KMS-11 (cell line): ENCODE data around the gene GPNMB.

ENCODE experiments used
- H2AFZ ChIP-seq: fragments of 200-600 bp; sonication (generic); 2 replicates; pipeline ENCODE4 v1.6.1; 2016; ENCODE audit warnings: antibody characterized with exemption, mixed run types, low read depth
- H3K27ac ChIP-seq: fragments of 200-600 bp; sonication (generic); 2 replicates; pipeline ENCODE4 v1.6.1; 2016; ENCODE audit warnings: mild to moderate bottlenecking, mixed run types
- H3K27me3 ChIP-seq: fragments of 200-600 bp; sonication (generic); 2 replicates; pipeline ENCODE4 v1.6.1; 2017; ENCODE audit warnings: mild to moderate bottlenecking, low read depth, mixed run types, moderate library complexity; ENCODE audit not compliant: insufficient read depth
- H3K36me3 ChIP-seq: fragments of 200-600 bp; sonication (generic); 2 replicates; pipeline ENCODE4 v1.6.1; 2017; ENCODE audit warnings: mild to moderate bottlenecking, mixed run types; ENCODE audit not compliant: insufficient read depth
- H3K4me1 ChIP-seq: fragments of 200-600 bp; sonication (generic); 2 replicates; pipeline ENCODE4 v1.6.1; 2016; ENCODE audit warnings: mild to moderate bottlenecking, low read depth, mixed run types; ENCODE audit not compliant: poor library complexity, severe bottlenecking
- H3K4me2 ChIP-seq: fragments of 200-600 bp; sonication (generic); 2 replicates; pipeline ENCODE4 v1.7.0; 2016; ENCODE audit warnings: mild to moderate bottlenecking, mixed run types
- H3K4me3 ChIP-seq: fragments of 200-600 bp; sonication (generic); IDR thresholded peaks from 2 replicates; pipeline ENCODE4 v1.6.1; 2017; ENCODE audit warnings: low read depth, low read length, mixed read lengths; ENCODE audit not compliant: insufficient read depth
- H3K79me2 ChIP-seq: fragments of 200-600 bp; sonication (generic); 2 replicates; pipeline ENCODE4 v1.6.1; 2016; ENCODE audit warnings: low read depth, mixed run types; ENCODE audit not compliant: insufficient read depth
- H3K9ac ChIP-seq: fragments of 200-600 bp; sonication (generic); 2 replicates; pipeline ENCODE4 v1.6.1; 2016; ENCODE audit warnings: mild to moderate bottlenecking, mixed run types
- H4K20me1 ChIP-seq: fragments of 200-600 bp; sonication (generic); 2 replicates; pipeline ENCODE4 v1.6.1; 2016; ENCODE audit warnings: mild to moderate bottlenecking, mixed run types; ENCODE audit not compliant: insufficient read depth
- TF ChIP-seq, protein P1 (sequence below): fragments of 200-600 bp; sonication (generic); conservative IDR thresholded peaks from 2 replicates; pipeline ENCODE4 v1.6.1; 2017; ENCODE audit warnings: low read depth, mild to moderate bottlenecking, antibody characterized with exemption, low read length, moderate library complexity, mixed read lengths

The GPNMB gene

GRCh38 chr7:23230641-23231101 is 15.9 kb upstream of the GPNMB start:
- H3K4me1 ChIP-seq: peaks cover 33% of the 10 kb centered on the region
- H3K4me2 ChIP-seq: no peak overlapping the region
- TF ChIP-seq, protein P1, sequence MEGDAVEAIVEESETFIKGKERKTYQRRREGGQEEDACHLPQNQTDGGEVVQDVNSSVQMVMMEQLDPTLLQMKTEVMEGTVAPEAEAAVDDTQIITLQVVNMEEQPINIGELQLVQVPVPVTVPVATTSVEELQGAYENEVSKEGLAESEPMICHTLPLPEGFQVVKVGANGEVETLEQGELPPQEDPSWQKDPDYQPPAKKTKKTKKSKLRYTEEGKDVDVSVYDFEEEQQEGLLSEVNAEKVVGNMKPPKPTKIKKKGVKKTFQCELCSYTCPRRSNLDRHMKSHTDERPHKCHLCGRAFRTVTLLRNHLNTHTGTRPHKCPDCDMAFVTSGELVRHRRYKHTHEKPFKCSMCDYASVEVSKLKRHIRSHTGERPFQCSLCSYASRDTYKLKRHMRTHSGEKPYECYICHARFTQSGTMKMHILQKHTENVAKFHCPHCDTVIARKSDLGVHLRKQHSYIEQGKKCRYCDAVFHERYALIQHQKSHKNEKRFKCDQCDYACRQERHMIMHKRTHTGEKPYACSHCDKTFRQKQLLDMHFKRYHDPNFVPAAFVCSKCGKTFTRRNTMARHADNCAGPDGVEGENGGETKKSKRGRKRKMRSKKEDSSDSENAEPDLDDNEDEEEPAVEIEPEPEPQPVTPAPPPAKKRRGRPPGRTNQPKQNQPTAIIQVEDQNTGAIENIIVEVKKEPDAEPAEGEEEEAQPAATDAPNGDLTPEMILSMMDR: no peak
- H3K27ac ChIP-seq: no peak overlapping the region
- no peak overlapping the region for H3K4me3 ChIP-seq
- no peaks in the 10 kb centered on the region for H3K79me2 ChIP-seq
- H2AFZ ChIP-seq: no peak overlapping the region
- H3K27me3 ChIP-seq: no peaks in the 10 kb centered on the region
- no peaks in the 10 kb centered on the region for H4K20me1 ChIP-seq
- H3K36me3 ChIP-seq: no peaks in the 10 kb centered on the region
- H3K9ac ChIP-seq: no peak overlapping the region

DNA sequence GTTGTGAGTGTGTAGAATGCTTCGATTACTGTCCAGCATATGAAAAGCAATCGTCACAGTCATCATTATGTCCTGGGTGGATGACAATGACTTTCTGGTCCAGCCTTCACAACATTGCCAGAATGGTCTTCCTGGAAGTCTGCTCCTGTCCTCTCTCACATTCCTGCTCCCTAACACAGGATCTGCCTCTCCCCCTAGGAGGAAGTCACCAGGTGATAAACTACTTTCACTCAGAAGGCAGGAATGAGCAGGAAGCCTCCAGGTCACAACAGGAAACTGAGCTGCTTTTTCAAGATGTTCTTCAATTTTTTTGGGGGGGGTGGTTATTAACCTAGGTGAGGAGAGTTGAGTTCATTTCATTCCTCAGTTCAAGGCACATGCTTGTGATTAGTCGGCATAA is 13.6 kb upstream of the GPNMB start:
- Histone ChIP-seq H3K4me2 (peak overlapping the region; percentile 74; the same call in 1 of the 2 replicates), H3K9ac (no peak overlapping the region), H3K27me3 (no peaks in the 10 kb centered on the region), H4K20me1 (no peaks in the 10 kb centered on the region), H2AFZ (no peak overlapping the region), H3K27ac (no peak overlapping the region), H3K4me1 (peaks cover 38% of the 10 kb centered on the region), H3K36me3 (no peaks in the 10 kb centered on the region), H3K79me2 (no peaks in the 10 kb centered on the region), H3K4me3 (no peak overlapping the region)
- TF ChIP-seq, protein P1: no peak

- no peaks in the 10 kb centered on the region for H3K27me3 ChIP-seq
- no peaks in the 10 kb centered on the region for H3K36me3 ChIP-seq
- peak overlapping the region; percentile 14; the same call in 1 of the 2 replicates for H3K9ac ChIP-seq
- H3K4me1 ChIP-seq: peaks cover 38% of the 10 kb centered on the region
- no peak overlapping the region for H3K4me3 ChIP-seq
- no peaks in the 10 kb centered on the region for H4K20me1 ChIP-seq
- peak overlapping the region; percentile 74 for H3K4me2 ChIP-seq
- H2AFZ ChIP-seq: peak overlapping the region; percentile 64
- TF ChIP-seq, protein P1: no peak
- no peaks in the 10 kb centered on the region for H3K79me2 ChIP-seq
- peak overlapping the region; percentile 54 for H3K27ac ChIP-seq
Measured at GRCh38 chr7:23234569-23235296, 11.8 kb upstream of the GPNMB start.

DNA sequence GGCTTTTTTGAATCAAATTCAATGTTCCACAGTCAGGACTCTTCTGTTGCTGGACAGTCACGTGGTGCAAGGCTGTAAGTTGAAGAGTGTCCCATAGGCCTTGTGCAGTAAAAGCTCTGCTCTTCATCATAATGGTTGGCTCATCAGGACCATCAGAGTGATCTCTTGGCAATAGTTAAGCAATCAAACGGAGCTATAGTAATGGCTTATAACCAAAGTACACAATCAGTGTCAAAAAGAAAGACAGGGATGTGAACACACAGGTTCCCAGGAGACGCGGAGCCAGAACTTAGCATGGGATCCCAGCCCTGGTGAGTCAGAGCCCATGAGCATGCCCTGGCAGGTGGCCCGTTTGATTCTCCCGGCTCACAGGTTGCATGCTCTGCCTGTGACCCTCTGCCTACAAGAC is 10.8 kb upstream of the GPNMB start:
- Histone ChIP-seq H3K36me3 (no peaks in the 10 kb centered on the region), H3K4me3 (no peak overlapping the region), H3K4me2 (0 out of 2 replicates have a peak overlapping the region, but pooled peaks have one; percentile 74), H4K20me1 (no peaks in the 10 kb centered on the region), H3K9ac (no peak overlapping the region), H2AFZ (no peak overlapping the region), H3K27me3 (no peaks in the 10 kb centered on the region), H3K79me2 (no peaks in the 10 kb centered on the region), H3K27ac (no peak overlapping the region), H3K4me1 (peaks cover 38% of the 10 kb centered on the region)
- TF ChIP-seq, protein P1: no peak
